Stimulated activated CD4-positive, alpha-beta T cell treated with anti-CD3 and anti-CD28 coated beads, Interleukin-4, amount 100 ng/mL, for 4 hours (primary cell): ENCODE data around the gene CXCL13.
A peak's percentile ranks its signal among the peaks of the same experiment; 100 is the strongest.
"Not testable (repeated sequence)": the region's sequence is repeated elsewhere in the genome, so short reads cannot be mapped to it uniquely, and the experiment has no call there.

Experiments used
- DNase-seq, 2 experiments: peaks; one replicate each; pipeline ENCODE4 v3.0.0-alpha.2; 2020

CXCL13 gene, protein sequence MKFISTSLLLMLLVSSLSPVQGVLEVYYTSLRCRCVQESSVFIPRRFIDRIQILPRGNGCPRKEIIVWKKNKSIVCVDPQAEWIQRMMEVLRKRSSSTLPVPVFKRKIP

DNA sequence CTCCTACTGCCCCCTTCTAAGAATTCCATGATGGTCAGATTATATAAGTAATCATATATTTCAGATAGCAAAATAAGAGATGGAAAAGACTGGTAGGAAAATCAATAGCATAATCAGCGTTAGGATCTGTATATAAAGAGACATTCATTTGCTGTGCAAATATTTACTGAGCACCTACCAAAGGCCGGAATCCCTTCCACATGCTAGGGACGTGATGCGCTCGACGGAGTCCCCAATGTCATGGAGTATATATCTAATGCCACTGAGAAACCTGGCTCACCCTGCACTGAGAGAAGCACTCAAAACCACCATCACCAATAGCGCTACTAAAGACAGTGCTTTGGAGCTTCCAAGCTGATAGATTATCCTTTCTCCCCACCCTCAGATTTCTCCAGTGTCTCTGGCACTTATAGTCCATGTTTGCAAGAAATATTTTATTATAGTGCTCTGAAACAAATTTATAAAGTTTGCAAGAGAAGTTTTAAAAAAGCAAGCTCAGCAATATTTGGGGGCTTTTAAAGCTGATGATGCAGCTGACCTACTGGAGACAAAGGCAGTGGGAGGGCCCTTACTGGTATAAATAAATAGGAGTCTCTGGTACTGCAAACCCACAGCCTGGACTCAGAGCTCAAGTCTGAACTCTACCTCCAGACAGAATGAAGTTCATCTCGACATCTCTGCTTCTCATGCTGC is at the start of gene CXCL13:
TSS of gene CXCL13 (plus strand) at position 611 of the 693 bp plus-strand sequence. CDS start at position 657, 46 bp downstream.
- no peak for DNase-seq

DNA sequence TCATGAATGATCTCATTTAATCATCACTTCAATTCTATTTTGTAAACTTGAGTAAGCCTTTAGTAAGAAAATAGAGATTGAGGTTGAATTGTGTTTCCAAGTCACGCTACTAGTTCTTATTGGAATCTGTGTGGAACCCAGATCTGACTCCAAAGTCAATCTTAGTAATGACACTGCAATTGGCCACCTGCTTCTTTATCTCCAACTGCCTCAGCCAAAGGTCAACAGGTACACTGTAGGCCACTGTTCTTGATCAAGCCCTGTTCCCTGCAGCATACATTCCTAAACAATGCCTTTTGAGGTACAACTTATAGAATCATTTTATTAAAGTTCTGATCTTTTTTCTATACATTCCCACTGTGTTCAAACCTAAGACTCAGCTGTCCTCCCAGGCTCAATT is 45.5 kb upstream of the CXCL13 start:
- DNase-seq, result no peak

DNA sequence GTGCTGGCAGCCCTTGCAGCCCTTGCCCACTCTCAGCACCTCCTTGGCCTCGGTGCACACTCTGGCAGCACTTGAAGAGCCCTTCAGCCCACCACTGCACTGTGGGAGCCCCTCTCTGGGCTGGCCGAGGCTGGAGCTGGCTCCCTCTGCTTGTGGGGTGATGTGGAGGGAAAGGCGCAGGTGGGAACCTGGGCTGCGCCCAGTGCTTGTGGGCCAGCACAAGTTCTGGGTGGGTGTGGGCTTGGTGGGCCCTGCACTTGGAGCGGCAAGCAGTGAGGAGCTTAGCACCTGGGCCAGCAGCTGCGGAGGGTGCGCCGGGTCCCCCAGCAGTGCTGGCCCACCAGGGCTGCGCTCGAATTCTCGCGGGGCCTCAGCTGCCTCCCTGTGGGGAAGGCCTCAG is 43.9 kb upstream of the CXCL13 start:
- DNase-seq, result not testable (repeated sequence)

DNA sequence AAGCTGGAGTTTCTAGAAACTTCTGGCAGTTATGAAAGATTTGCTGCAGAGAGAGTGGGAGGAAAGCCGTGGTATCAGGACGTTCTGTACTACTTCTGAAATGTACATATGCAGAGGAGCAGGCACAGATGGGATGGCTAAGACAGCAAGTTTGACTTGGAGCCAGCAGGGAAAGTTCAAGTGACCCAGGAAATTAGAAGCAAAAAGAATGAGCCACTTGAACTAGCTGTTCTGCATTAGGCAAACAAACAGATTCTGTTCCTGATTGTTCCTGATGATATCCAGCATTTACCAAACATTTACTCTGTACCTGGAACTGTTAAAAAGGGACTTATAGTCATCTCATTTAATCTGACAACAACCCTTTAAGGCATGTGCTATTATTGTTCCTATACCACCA is 41.4 kb upstream of the CXCL13 start:
- no peak for DNase-seq

DNA sequence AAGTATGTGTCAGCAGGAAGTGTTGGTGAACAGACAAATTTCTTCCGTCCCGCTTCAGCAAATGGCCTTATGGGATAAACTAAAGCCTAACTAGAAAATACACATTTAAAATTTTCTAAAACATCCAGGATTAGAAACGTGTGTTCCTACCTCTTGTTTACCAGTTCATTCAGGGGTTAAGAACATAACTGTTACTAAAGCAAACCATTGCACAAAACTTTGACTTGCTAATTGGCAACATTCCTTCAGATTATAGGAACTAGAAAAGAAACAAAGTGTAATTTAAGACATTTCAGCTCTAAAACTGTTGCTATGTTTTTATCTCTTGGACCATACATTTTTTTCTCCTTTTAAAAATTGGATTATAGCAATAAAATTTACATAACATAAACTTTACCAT is 39.5 kb upstream of the CXCL13 start:
- no peak for DNase-seq

DNA sequence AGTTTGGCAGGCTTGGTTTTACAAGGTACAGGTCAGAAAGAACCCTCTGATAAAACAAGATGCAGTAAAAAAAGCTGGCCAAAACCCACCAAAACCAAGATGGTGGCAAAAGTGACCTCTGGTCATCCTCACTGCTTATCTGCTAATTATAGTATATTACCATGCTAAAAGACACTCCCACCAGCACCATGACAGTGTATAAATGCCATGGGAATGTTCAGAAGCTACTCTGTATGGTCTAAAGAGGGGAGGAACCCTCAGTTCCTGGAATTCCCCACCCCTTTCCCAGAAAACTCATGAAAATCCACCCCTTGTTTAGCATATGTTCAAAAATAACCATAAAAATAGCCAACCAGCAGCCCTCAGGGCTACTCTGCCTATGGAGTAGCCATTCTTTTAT is 38.1 kb upstream of the CXCL13 start:
- no peak for DNase-seq

DNA sequence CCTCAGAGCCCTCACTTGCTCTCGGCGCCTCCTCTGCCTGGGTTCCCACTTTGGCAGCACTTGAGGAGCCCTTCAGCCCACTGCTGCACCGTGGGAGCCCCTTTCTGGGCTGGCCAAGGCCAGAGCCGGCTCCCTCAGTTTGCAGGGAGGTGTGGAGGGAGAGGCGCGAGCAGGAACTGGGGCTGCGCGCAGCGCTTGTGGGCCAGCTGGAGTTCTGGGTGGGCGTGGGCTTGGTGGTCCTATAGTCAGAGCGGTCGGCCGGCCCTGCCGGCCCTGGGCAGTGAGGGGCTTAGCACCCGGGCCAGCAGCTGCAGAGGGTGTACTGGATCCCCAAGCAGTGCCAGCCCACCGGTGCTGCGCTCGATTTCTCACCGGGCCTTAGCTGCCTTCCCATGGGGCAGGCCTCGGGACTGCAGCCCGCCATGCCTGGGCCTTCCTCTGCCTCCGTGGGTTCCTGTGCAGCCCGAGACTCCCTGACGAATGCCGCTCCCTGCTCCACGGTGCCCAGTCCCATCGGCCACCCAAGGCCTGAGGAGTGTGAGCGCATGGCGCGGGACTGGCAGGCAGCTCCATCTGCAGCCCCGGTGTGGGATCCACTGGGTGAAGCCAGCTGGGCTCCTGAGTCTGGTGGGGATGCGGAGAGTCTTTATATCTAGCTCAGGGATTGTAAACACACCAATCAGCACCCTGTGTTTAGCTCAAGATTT is 35.0 kb upstream of the CXCL13 start:
- DNase-seq, result not testable (repeated sequence)

DNA sequence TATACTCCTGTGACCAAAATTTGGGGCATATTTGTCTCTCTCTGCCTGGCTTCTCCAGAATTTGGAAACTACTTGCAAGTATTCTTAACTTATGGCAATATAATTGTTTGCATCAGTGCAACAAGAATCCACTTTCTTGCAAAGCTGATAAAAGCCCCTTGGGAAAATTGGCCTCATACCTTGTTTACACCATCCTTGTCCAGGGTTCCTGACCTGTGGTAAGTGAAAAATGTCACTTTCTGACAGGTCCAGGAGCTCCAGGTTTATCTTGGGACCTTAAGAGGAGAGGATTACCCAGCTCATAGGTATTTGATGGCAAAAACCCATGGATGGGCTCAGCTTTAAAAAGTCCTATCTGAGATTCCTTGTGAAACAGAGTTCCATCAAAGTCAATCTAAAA is 29.3 kb upstream of the CXCL13 start:
- no peak for DNase-seq

DNA sequence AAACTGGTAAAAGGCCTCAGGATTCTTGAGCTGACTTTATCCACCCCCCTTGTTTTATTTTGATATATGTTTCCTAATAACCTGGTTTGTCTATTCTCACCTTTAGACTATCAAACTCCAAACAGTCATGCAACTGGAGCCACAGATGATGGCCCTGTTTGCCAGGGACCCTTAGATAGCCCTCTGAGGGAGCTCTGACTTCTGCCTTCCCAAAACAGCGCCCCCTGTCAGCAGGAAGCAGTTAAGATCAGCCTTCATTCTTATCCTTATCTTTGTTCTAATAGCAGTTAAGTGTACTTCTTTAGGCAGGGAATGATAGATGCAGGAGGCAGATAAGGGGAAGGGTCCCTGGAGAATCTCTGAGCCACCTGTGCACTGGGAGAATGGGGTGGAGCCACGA is 27.5 kb upstream of the CXCL13 start:
- DNase-seq, result no peak

DNA sequence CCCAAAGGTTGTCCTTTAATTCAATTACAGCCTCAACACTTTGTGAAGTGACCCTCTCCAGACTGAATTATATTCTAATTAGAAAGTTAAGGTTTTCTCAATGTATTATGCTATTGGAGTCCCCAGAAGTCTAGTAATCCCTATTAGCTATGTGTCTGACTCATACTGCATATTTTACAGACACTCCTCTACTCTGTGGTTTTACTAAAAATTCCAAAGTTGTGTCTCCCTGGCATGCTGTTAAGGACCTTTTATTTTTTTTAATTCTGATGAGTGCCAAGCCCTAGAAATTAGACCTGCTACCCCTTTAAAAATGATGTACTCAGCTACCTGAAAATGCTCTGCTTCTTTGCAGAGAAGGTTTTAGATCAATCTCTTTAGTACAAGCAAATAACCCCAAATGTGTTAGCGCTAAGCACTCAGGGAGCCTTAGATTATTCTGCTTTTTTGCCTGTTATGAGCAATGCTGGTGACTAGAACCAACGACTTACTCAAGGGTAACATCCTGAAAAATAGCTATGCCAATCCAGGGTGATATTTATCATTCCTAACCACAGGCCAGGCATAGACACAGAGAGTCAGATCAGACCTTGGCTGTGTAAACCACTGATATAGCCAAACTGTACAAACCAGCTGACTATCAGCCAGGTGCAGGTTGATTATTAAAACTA is 26.1 kb upstream of the CXCL13 start:
- DNase-seq, result no peak

DNA sequence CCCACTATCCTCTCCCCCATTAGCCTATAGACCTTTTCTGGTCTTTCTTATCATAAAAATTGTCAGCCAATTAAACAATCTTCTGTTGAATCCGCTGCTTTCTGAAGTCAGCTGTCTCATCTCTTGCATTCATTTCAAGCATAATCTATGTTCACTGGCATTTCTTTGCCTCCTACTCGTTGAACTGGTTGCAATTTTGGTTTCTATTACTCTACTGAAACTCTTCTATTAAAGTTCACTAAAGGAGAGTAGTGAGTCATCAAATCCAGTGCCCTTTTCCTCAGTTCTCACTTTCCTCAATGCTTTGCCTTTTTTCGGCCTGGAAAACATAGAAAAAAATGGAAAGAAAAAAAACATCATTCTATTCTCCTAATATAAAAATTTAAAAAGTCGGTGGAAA is 23.9 kb upstream of the CXCL13 start:
- no peak for DNase-seq

DNA sequence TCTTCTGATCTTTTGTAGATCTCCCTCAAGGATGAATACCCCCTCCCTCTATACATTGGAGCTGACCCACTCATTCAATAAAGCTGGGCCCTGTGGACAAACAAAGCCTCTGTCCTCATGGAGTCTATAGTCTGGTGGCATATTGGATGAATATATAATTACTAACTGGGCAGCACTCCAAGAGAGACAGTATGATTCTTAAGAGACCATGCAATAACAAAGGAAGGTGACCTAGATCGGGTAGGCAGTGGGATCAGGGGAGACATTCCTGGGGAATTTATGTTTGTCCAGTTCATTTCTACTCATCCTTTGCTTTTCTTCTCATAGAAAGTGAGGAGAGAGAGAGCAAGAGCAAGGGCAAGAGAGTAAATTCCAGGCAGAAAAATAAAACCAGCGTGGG is 23.5 kb upstream of the CXCL13 start:
- no peak for DNase-seq

DNA sequence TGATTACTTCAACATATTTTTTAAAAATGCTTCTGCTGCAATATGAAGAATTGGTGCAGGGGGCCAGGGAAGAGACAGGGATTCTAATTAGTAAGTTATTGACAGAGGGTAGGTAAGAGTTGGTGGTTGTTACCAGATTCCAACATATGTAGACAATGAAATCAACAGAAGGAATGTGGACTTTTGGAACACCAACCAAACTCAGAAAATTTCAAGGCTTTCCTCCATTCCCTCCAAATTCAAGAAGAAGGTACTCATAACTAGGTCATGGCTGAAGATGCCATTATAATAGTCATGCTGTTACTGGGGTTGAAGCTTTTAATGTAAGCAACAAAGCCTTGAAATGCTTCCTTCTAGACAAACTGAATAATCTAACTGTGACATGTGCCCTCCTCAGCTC is 22.9 kb upstream of the CXCL13 start:
- no peak for DNase-seq

DNA sequence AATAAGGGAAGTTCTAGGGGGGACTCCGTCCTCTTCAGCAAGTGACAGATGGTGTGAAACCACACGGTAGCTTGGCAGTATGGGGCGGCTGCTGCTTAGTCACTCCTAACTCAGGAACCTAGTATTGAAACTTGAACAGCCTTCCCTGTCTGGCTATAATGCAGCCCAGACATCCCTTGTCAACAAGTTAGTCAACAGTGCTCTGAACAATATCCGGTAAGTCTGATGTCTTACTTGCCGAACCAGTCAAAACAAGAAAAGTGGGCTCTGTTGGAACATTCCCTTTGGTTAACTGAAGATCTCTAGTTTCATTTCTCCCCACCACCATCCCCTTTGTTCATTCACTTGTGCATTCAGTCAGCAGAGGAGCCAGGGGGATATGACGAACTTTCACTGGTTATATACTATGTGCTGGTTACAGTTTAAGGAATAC is 18.7 kb upstream of the CXCL13 start:
- peak; percentile 19 to 37 for DNase-seq

DNA sequence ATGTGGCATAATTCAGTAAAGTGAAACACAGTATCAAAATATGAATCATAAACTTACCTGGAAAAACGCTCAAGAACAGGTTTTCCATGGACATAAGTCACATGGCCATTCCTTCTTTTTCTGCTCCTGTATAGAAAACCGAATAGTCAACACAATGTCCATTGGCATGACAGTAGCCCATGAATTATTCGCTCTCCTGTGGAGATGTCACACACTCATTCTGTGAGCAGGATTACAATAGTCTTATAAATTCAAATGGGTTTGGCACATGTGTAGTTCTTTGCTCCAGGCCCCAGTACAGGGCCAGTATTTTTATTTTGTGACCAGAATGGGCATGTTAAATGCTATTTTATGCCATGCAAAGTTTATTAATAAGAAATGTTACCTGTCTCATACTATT is 15.1 kb upstream of the CXCL13 start:
- no peak for DNase-seq

DNA sequence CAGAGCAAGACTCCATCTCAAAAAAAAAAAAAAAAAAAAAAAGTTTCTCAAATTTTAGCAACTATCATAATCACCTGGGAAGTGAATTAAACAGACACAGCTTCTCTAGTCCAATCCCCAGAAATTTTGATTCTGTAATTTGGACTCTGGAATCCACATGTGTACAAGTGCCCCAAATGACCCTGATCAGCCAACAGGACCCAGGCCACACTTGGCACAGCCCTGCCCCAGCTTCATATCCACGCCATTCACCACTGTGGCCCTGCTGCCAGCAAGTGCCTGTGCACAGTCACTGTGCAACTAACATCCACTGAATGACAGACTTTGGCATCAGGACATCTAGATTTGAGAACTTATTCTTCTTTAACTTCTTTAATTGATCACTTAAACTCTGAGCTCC is 14.1 kb upstream of the CXCL13 start:
- no peak for DNase-seq

DNA sequence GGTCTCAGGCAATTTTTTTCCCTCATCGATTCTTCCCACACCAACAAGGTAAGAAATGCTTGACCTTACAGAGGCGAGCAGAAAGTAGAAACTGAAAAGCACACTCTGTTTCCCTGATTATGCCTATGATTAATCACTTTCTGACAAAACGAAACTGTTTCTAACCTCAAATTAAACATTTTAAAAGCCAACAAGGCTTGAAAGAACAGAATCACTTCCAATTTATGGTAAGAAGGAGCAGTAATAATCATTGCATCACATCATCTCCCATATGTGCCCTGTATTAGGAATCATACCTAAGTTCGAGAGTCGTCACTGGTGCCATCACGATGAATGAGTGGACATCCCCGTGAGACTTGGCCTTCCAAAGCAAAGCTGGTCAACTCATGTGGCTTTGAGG is 12.5 kb upstream of the CXCL13 start:
- DNase-seq, result no peak

DNA sequence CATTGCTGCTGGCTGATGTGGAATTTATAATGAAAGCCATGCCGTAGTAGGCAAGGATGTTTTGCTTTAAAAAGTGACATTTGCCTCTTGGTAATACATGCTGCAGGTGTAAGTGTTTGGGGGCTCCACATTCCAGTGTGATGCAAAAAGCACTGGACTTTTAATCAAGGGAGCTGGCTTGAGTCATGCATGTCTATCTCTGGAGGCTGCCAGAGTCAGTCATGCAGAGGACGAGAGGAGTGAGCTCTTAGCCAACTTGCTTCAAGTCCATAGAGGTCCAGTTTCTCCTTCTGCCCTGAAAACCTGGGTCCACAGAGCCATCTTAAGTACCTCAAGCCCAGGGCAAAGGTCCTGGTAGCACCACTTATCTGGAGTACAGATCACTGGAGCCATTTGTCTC is 11.6 kb upstream of the CXCL13 start:
- DNase-seq, result no peak

DNA sequence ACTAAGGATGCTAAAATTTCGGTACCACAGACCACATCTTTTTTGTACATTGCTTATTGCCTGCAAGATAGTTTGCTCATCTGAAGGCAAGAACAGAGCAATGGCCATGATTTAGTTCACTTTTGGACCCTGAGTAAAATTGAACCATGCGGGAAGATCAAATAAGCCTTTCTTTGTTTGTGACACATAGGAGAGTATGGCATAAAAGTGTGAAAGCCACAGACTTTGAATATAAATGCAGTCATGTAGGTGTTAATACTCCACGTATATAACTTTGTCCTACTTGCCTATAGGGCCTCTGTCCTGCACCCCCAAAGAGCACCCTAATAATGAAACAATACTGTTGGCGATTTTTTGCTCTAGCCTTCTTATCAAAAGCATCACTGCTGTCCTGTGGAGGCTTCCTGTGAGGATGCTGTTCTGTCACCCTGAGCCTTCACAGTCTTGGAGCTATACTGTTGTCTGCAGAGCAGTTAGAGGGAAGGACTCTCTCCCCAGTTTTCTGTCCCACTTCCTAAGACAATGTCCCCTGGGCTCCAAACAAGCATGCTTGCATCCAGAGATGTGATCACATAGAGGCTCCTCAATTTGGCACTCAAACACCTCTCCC is 10.2 kb upstream of the CXCL13 start:
- DNase-seq, result no peak

DNA sequence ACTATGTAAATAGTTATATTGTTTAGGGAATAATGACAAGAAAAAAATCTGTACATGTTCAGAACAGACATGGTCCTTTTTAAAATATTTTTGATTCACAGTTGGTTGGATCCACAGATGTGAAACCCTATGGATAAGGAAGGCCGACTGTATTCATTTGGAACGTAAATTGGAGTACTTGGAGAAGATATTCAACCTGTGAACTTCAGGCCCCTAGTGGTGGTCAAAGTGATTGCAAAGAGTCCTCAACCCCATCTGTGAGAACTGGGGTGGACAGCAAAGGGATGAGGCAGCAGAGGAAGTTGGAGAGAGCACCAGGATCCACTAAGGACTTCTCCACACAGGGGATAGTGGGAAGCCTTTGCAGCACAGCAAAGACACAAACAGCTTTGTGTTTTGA is 6.2 kb upstream of the CXCL13 start:
- no peak for DNase-seq

DNA sequence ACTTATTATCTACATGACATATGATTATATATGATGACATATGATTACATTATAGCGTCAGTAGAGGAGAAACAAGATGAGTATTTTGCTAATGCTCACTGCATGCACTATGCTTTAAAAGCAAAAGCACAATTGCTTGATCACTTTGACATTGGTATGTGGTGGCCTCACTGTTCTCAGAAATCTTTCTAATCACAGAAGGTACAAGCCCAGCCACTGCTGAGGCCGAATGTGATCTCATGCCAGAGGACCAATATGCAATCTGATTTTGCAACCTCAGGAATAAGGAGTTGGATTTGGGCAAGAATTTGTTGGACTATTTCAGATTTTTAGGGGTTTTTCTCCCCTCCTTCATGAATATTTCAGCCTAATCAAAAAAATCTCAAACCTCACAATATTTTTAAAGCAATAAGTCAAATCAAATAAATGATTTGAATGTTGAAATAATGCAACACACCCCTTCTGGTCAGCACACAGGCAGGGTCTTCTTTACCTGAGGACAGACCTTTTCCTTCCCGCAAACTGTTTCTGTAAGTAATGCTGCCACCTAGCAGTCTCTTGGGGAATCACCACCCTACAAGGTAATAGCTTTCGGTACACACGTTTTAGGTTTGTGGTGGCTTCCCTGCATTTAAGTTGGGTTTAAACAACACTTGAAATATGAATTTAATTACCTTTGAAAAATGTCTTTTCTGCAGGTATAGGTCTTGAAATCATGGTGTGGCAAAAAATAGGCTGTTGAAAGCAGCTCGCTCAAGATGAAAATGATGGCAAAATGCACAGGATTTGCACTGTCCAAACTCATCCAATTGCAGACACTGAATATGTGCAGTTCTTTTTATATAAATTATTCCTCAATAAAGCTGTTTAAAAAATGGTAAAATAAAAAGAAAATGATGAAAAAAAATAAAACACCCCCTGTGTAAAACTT is 4.8 kb upstream of the CXCL13 start:
- DNase-seq, result no peak

DNA sequence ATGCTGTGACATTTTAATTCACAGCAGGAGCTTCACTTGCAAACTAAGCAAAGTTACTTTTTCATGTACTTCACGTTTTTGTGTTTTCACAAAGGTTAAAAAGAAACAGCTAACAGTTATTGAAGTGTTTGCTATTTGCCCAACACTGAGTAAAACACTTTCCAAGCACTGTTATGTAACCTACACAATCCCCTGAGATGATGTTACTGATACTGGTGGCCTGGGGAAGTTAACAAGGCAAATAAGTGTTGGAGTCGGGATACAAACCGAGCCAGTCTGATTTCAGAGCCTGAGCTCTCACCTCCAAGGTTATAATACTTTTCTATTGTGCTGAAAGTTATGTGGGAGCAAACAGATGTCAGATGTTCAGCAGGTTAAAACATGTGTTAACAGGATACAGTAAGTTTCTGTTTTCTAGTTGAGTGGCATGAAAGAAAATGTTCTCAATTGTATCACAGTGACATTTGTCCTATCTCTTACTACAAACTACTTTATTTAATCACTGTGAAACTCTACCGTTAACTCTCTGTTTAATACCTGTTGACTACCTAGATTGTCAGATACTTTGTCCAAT is 3.9 kb upstream of the CXCL13 start:
- no peak for DNase-seq
